ENCODE results near the gene BTBD2. TPM values are rescaled to one million over a fixed set of nuclear protein-coding genes. Genes with fewer than 3 reads are reported as not detected.

The BTBD2 gene
- total and polyA plus RNA-seq, 10 of the 15 experiments (the other 5 are each of a cell fraction or from before 2014, with no cell fraction given) = 0.13 to 66.2 (median 10.4) TPM

GRCh38 chr19:1942078-1942933 lies 73.2 kb downstream of the BTBD2 start (continued):
- TF ChIP-seq ZNF687 (IDR thresholded peaks at IDR 0.05) (no peak), ETV6 (conservative IDR thresholded peaks at IDR 0.05 in 1 of 2, IDR thresholded peaks at IDR 0.05 in 1 of 2; ENCODE audit: borderline replicate concordance in 1 of 2, low read depth in 1 of 2) (no peak), KDM1A (IDR thresholded peaks at IDR 0.05; ENCODE audit: borderline replicate concordance) (no peak), CREB1 (IDR thresholded peaks at IDR 0.05; ENCODE audit: low read depth) (no peak), ZNF274 (IDR thresholded peaks at IDR 0.05; ENCODE audit: insufficient read depth, insufficient read length) (no peak), EP300 (IDR thresholded peaks at IDR 0.05; ENCODE audit: borderline replicate concordance in 1 of 2, control insufficient read depth in 1 of 2, low read depth in 2 of 2, low read length in 2 of 2) (no peak), NR2C1 (IDR thresholded peaks at IDR 0.05) (no peak), FOXM1 (IDR thresholded peaks at IDR 0.05; ENCODE audit: low read depth, low read length) (no peak), SMARCA5 (IDR thresholded peaks at IDR 0.05) (0 out of 2 replicates have a peak, but pooled peaks have one; percentile 46), HDAC2 (IDR thresholded peaks at IDR 0.05) (no peak), MXI1 (IDR thresholded peaks at IDR 0.05; ENCODE audit: low read depth, low read length) (no peak; the same call in 1 of the 2 replicates), IKZF1 (conservative IDR thresholded peaks at IDR 0.05) (peak; percentile 84), IKZF2 (IDR thresholded peaks at IDR 0.05) (peak; percentile 62 to 78), WRNIP1 (IDR thresholded peaks at IDR 0.05; ENCODE audit: borderline replicate concordance, low read depth, low read length) (no peak)
- TF ChIP-seq, protein P1, sequence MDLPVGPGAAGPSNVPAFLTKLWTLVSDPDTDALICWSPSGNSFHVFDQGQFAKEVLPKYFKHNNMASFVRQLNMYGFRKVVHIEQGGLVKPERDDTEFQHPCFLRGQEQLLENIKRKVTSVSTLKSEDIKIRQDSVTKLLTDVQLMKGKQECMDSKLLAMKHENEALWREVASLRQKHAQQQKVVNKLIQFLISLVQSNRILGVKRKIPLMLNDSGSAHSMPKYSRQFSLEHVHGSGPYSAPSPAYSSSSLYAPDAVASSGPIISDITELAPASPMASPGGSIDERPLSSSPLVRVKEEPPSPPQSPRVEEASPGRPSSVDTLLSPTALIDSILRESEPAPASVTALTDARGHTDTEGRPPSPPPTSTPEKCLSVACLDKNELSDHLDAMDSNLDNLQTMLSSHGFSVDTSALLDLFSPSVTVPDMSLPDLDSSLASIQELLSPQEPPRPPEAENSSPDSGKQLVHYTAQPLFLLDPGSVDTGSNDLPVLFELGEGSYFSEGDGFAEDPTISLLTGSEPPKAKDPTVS (IDR thresholded peaks at IDR 0.05; ENCODE audit: low read depth, low read length) = no peak
- TF ChIP-seq, protein P2, sequence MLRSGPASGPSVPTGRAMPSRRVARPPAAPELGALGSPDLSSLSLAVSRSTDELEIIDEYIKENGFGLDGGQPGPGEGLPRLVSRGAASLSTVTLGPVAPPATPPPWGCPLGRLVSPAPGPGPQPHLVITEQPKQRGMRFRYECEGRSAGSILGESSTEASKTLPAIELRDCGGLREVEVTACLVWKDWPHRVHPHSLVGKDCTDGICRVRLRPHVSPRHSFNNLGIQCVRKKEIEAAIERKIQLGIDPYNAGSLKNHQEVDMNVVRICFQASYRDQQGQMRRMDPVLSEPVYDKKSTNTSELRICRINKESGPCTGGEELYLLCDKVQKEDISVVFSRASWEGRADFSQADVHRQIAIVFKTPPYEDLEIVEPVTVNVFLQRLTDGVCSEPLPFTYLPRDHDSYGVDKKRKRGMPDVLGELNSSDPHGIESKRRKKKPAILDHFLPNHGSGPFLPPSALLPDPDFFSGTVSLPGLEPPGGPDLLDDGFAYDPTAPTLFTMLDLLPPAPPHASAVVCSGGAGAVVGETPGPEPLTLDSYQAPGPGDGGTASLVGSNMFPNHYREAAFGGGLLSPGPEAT (IDR thresholded peaks at IDR 0.05; ENCODE audit: low read depth) = peak; percentile 85
- TF ChIP-seq, protein P3, sequence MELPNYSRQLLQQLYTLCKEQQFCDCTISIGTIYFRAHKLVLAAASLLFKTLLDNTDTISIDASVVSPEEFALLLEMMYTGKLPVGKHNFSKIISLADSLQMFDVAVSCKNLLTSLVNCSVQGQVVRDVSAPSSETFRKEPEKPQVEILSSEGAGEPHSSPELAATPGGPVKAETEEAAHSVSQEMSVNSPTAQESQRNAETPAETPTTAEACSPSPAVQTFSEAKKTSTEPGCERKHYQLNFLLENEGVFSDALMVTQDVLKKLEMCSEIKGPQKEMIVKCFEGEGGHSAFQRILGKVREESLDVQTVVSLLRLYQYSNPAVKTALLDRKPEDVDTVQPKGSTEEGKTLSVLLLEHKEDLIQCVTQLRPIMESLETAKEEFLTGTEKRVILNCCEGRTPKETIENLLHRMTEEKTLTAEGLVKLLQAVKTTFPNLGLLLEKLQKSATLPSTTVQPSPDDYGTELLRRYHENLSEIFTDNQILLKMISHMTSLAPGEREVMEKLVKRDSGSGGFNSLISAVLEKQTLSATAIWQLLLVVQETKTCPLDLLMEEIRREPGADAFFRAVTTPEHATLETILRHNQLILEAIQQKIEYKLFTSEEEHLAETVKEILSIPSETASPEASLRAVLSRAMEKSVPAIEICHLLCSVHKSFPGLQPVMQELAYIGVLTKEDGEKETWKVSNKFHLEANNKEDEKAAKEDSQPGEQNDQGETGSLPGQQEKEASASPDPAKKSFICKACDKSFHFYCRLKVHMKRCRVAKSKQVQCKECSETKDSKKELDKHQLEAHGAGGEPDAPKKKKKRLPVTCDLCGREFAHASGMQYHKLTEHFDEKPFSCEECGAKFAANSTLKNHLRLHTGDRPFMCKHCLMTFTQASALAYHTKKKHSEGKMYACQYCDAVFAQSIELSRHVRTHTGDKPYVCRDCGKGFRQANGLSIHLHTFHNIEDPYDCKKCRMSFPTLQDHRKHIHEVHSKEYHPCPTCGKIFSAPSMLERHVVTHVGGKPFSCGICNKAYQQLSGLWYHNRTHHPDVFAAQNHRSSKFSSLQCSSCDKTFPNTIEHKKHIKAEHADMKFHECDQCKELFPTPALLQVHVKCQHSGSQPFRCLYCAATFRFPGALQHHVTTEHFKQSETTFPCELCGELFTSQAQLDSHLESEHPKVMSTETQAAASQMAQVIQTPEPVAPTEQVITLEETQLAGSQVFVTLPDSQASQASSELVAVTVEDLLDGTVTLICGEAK (IDR thresholded peaks at IDR 0.05; ENCODE audit: borderline replicate concordance) = peak; percentile 66; the same call in 1 of the 2 replicates
